Measurements from ENCODE around the gene IGFBP1.

GRCh38 chr7:45881280-45881758, 7.0 kb upstream of the IGFBP1 start:
- TF ChIP-seq CTCF (IDR thresholded peaks at IDR 0.05) (no peak), EZH2 (IDR thresholded peaks at IDR 0.05; ENCODE audit: borderline replicate concordance, insufficient read depth, low read depth, low read length, poor library complexity, severe bottlenecking) (no peak)

Measured in B cell (primary cell).